Naive thymus-derived CD8-positive, alpha-beta T cell (primary cell): ENCODE results near the gene SOX8. TPM values are rescaled to one million over a fixed set of nuclear protein-coding genes. Genes with fewer than 3 reads are reported as not detected.

Experiments
- ATAC-seq, 2 donors: fragments of 150-1000 bp; cut with Tn5 transposase in 1 of 2; sonication (Bioruptor Pico), chemical (Tn5 transposase) in 1 of 2; 1 replicate in 1 of 2; 2 replicates in 1 of 2; pipeline ENCODE4 v1.10.0; 2021; ENCODE audit warnings: mild to moderate bottlenecking in 2 of 2, moderate library complexity in 2 of 2
- POLR2A ChIA-PET: fragments of 350-600 bp; sonication (Branson Sonifier 250); formaldehyde crosslinking; loops from one replicate; lab custom pipeline; 2021; ENCODE audit warnings: antibody characterized with exemption; lab: Charles Lee
- DNase-seq, 10 donors: peaks; one replicate each; pipeline versions ENCODE4 v3.0.0 to v3.0.0-alpha.2; 2020 to 2022
- H3K27ac Mint-ChIP-seq, 10 donors: one replicate each; pipeline ENCODE4 v1.8.0; 2020 to 2022; ENCODE audit warnings: mild to moderate bottlenecking in 10 of 10, mixed read lengths in 10 of 10, moderate library complexity in 4 of 10, inconsistent platforms in 1 of 10
- H3K27me3 Mint-ChIP-seq, 5 donors: one replicate each; pipeline ENCODE4 v1.8.0; 2021 to 2022; ENCODE audit warnings: mixed read lengths in 5 of 5
- H3K36me3 Mint-ChIP-seq, 3 donors: one replicate each; pipeline ENCODE4 v1.8.0; 2020 to 2022; ENCODE audit warnings: mixed read lengths in 3 of 3, mild to moderate bottlenecking in 2 of 3, inconsistent platforms in 1 of 3
- H3K4me1 Mint-ChIP-seq, 4 donors: one replicate each; pipeline ENCODE4 v1.8.0; 2021 to 2022; ENCODE audit warnings: mixed read lengths in 4 of 4
- H3K4me3 Mint-ChIP-seq, 10 donors: one replicate each; pipeline ENCODE4 v1.8.0; 2020 to 2022; ENCODE audit warnings: mild to moderate bottlenecking in 10 of 10, mixed read lengths in 10 of 10, moderate library complexity in 6 of 10, inconsistent platforms in 1 of 10
- H3K9me3 Mint-ChIP-seq, 9 donors: one replicate each; pipeline ENCODE4 v1.8.0; 2020 to 2022; ENCODE audit warnings: mixed read lengths in 9 of 9, mild to moderate bottlenecking in 3 of 9, inconsistent platforms in 1 of 9, moderate library complexity in 1 of 9
- polyA plus RNA-seq, 3 donors: library from polyadenylated mRNA; unstranded; fragments of 300-500 nt; fragmentation: Illumina TruSeq; gene quantifications; one replicate each; pipeline ENCODE4 v1.2.3, GENCODE V29; 2021
- total RNA-seq, 8 experiments: library from RNA in 2 of 8; stranded (reverse) in 2 of 8; gene quantifications; one replicate each; pipeline ENCODE4 v1.2.3 and lab custom pipeline; 2021 to 2026

The SOX8 gene
- total and polyA plus RNA-seq, 5 experiments from 2014 or later: 1.3 to 5.1 (median 3.0) TPM

- no peak for ATAC-seq
- Mint-ChIP-seq H3K9me3 (no peaks in the 10 kb centered on the region), H3K27me3 (peaks cover 0 to 4% (median 0%) of the 10 kb centered on the region in 5 donors), H3K4me3 (no peak overlapping the region), H3K27ac (no peak overlapping the region), H3K36me3 (no peaks in the 10 kb centered on the region), H3K4me1 (peaks cover 9 to 22% (median 16%) of the 10 kb centered on the region in 4 donors)
- DNase-seq: no peak
- POLR2A ChIA-PET: no interaction called here
Measured at GRCh38 chr16:1012722-1013592, 31.4 kb downstream of the SOX8 start.

- no peak for DNase-seq
- no peak for ATAC-seq
- no peak overlapping the region for H3K27ac Mint-ChIP-seq
- H3K4me3 Mint-ChIP-seq: no peak overlapping the region
- POLR2A ChIA-PET: no interaction called here
- no peaks in the 10 kb centered on the region for H3K9me3 Mint-ChIP-seq
- H3K27me3 Mint-ChIP-seq: peaks cover 0 to 3% (median 0%) of the 10 kb centered on the region in 5 donors
- peaks cover 7 to 20% (median 14%) of the 10 kb centered on the region in 4 donors for H3K4me1 Mint-ChIP-seq
- H3K36me3 Mint-ChIP-seq: no peaks in the 10 kb centered on the region
Measured at GRCh38 chr16:1013593-1013900, 32.0 kb downstream of the SOX8 start.

GRCh38 chr16:1014221-1014620, 32.7 kb downstream of the SOX8 start:
- no peaks in the 10 kb centered on the region for H3K9me3 Mint-ChIP-seq
- POLR2A ChIA-PET: no interaction called here
- ATAC-seq (no peak), DNase-seq (no peak)
- peaks cover 0 to 2% (median 0%) of the 10 kb centered on the region in 5 donors for H3K27me3 Mint-ChIP-seq
- H3K4me1 Mint-ChIP-seq: peaks cover 3 to 14% (median 12%) of the 10 kb centered on the region in 4 donors
- no peak overlapping the region for H3K27ac Mint-ChIP-seq
- no peak overlapping the region for H3K4me3 Mint-ChIP-seq
- no peaks in the 10 kb centered on the region for H3K36me3 Mint-ChIP-seq

GRCh38 chr16:1014771-1015495, 33.4 kb downstream of the SOX8 start:
- H3K4me1 Mint-ChIP-seq: peaks cover 0 to 9% (median 7%) of the 10 kb centered on the region in 4 donors
- H3K4me3 Mint-ChIP-seq: no peak overlapping the region
- peaks cover 0 to 2% (median 0%) of the 10 kb centered on the region in 5 donors for H3K27me3 Mint-ChIP-seq
- DNase-seq (no peak), ATAC-seq (no peak)
- H3K27ac Mint-ChIP-seq: no peak overlapping the region
- H3K9me3 Mint-ChIP-seq: no peaks in the 10 kb centered on the region
- POLR2A ChIA-PET: no interaction called here
- H3K36me3 Mint-ChIP-seq: no peaks in the 10 kb centered on the region

GRCh38 chr16:1018447-1019198, 37.1 kb downstream of the SOX8 start:
- POLR2A ChIA-PET: no interaction called here
- H3K36me3 Mint-ChIP-seq: no peaks in the 10 kb centered on the region
- H3K9me3 Mint-ChIP-seq: no peaks in the 10 kb centered on the region
- DNase-seq: no peak
- H3K4me1 Mint-ChIP-seq: peaks cover 0 to 5% (median under 1%) of the 10 kb centered on the region in 4 donors
- no peak overlapping the region for H3K4me3 Mint-ChIP-seq
- ATAC-seq: no peak
- H3K27ac Mint-ChIP-seq: peak overlapping the region in 2 of 10 donors; percentile 28 to 39
- H3K27me3 Mint-ChIP-seq: no peaks in the 10 kb centered on the region

GRCh38 chr16:1019231-1020090, 37.9 kb downstream of the SOX8 start:
- no peak overlapping the region for H3K4me3 Mint-ChIP-seq
- POLR2A ChIA-PET: interaction anchor here (0.6 kb wide), 1 partner anchor 38 kb away, joined by 3 read pairs; the partner anchor contains the start of gene SOX8
- DNase-seq: no peak
- no peaks in the 10 kb centered on the region for H3K9me3 Mint-ChIP-seq
- no peaks in the 10 kb centered on the region for H3K36me3 Mint-ChIP-seq
- no peak for ATAC-seq
- H3K27me3 Mint-ChIP-seq: no peaks in the 10 kb centered on the region
- peak overlapping the region in 2 of 10 donors; percentile 28 to 39 for H3K27ac Mint-ChIP-seq
- peaks cover 0 to 5% (median under 1%) of the 10 kb centered on the region in 4 donors for H3K4me1 Mint-ChIP-seq

GRCh38 chr16:1020091-1020399, 38.5 kb downstream of the SOX8 start:
- H3K27ac Mint-ChIP-seq: no peak overlapping the region
- POLR2A ChIA-PET: interaction anchor here (0.6 kb wide), 1 partner anchor 39 kb away, joined by 3 read pairs; the partner anchor contains the start of gene SOX8
- H3K4me3 Mint-ChIP-seq: no peak overlapping the region
- H3K36me3 Mint-ChIP-seq: no peaks in the 10 kb centered on the region
- DNase-seq (no peak), ATAC-seq (no peak)
- H3K27me3 Mint-ChIP-seq: no peaks in the 10 kb centered on the region
- no peaks in the 10 kb centered on the region for H3K9me3 Mint-ChIP-seq
- H3K4me1 Mint-ChIP-seq: peaks cover 0 to 5% (median under 1%) of the 10 kb centered on the region in 4 donors

GRCh38 chr16:1020591-1020990, 39.0 kb downstream of the SOX8 start:
- DNase-seq (no peak), ATAC-seq (no peak)
- Mint-ChIP-seq H3K36me3 (no peaks in the 10 kb centered on the region), H3K4me3 (no peak overlapping the region), H3K27ac (no peak overlapping the region), H3K9me3 (no peaks in the 10 kb centered on the region), H3K27me3 (no peaks in the 10 kb centered on the region), H3K4me1 (peaks cover 0 to 5% (median under 1%) of the 10 kb centered on the region in 4 donors)
- POLR2A ChIA-PET: no interaction called here

- H3K27ac Mint-ChIP-seq: no peak overlapping the region
- no peaks in the 10 kb centered on the region for H3K9me3 Mint-ChIP-seq
- peaks cover 0 to under 1% (median 0%) of the 10 kb centered on the region in 5 donors for H3K27me3 Mint-ChIP-seq
- ATAC-seq: no peak
- H3K36me3 Mint-ChIP-seq: no peaks in the 10 kb centered on the region
- DNase-seq: no peak
- POLR2A ChIA-PET: interaction anchor here (1.0 kb wide), 1 partner anchor 46 kb away, joined by 3 read pairs; no protein-coding TSS in a partner anchor
- no peak overlapping the region for H3K4me3 Mint-ChIP-seq
- peaks cover 0 to 7% (median 1%) of the 10 kb centered on the region in 4 donors for H3K4me1 Mint-ChIP-seq
Measured at GRCh38 chr16:1021553-1022160, 40.1 kb downstream of the SOX8 start.

GRCh38 chr16:1022466-1022865, 40.9 kb downstream of the SOX8 start:
- no peak overlapping the region for H3K27ac Mint-ChIP-seq
- no peaks in the 10 kb centered on the region for H3K36me3 Mint-ChIP-seq
- H3K4me1 Mint-ChIP-seq: peaks cover 0 to 7% (median 2%) of the 10 kb centered on the region in 4 donors
- no peak for ATAC-seq
- POLR2A ChIA-PET: interaction anchor here (1.0 kb wide), 1 partner anchor 47 kb away, joined by 3 read pairs; no protein-coding TSS in a partner anchor
- H3K4me3 Mint-ChIP-seq: no peak overlapping the region
- H3K9me3 Mint-ChIP-seq: no peaks in the 10 kb centered on the region
- peaks cover 0 to 3% (median 0%) of the 10 kb centered on the region in 5 donors for H3K27me3 Mint-ChIP-seq
- no peak for DNase-seq

- POLR2A ChIA-PET: no interaction called here
- Mint-ChIP-seq H3K9me3 (no peaks in the 10 kb centered on the region), H3K27me3 (peaks cover 0 to 9% (median 2%) of the 10 kb centered on the region in 5 donors), H3K4me3 (no peak overlapping the region), H3K4me1 (peaks cover 0 to 8% (median 5%) of the 10 kb centered on the region in 4 donors), H3K27ac (no peak overlapping the region), H3K36me3 (no peaks in the 10 kb centered on the region)
- DNase-seq: no peak
- ATAC-seq: no peak
Measured at GRCh38 chr16:1024138-1024537, 42.6 kb downstream of the SOX8 start.
